GM21737 (cell line): ENCODE results near the gene COL8A1.
"Not testable (repeated sequence)": the region's sequence is repeated elsewhere in the genome, so short reads cannot be mapped to it uniquely, and the experiment has no call there.

ENCODE experiments used
- ATAC-seq: cut with Tn5 transposase; IDR thresholded peaks from one replicate; pipeline ENCODE4 v1.9.1; 2021; ENCODE audit warnings: mild to moderate bottlenecking, moderate library complexity; ENCODE audit not compliant: unreplicated experiment

The COL8A1 gene

GRCh38 chr3:99638167-99638948 lies at the start of gene COL8A1:
Gene COL8A1 (plus strand): TSS chr3:99638594. CDS start chr3:99790683, 152,089 bp downstream.
- ATAC-seq, result no peak

- not testable (repeated sequence) for ATAC-seq
Measured at GRCh38 chr3:99589168-99589567, 49.2 kb upstream of the COL8A1 start.

DNA sequence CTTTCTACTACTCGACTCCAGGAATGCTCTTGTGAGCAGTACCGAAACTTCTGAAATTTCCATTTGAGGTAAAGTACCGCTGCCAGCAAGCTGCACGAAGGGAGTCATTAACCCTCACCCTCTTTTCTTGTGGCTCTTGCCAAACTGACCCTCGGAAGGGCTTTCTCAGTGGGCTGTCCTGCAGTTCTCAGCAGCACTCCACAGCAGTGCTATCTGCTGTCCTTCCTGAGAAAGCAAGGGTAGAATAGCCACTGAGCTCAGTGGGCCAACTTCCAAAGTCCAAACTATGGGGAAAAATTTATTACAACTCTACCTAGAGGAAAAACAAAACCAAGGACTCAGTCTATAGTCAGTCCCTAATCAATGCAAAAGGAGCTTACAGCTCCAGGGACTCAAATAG lies 38.5 kb upstream of the COL8A1 start:
- ATAC-seq, result no peak

DNA sequence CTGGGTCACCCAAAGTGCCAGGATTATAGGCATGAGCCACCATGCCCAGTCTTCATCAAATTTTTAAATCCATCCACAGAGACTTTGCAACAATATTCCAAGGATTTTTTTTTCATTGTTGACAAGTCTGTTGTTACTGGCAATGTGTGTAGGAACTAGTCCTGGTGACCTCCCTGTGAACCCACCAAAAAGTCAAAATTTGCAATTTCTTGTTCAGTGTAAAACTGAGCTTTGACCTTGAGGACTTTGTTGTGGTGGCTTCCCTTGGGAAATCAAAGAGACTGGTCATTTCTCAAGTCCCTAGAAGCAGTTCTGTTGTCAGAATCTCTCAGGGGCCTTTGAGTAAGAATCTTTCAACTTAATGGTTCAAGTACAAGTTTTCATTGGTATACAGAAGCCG lies 36.9 kb upstream of the COL8A1 start:
- no peak for ATAC-seq

DNA sequence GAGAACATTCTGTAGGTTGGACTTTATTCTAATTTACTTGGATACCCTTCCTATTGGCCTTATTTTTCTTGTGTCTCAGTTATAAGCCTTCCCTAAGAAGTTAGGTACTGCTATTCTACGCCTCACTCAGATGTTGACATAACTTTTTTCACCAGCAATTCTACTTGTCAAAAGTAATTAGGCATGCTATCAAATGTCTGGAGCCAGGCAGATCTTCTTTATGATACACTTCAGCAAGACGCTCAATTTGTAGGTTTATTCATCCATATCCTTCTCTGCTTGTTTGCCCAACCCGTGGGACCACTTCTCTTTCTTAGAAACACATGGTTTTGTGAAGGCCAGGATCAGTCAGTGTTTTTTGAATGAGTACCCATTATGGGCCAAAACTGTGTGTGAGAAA lies 36.2 kb upstream of the COL8A1 start:
- no peak for ATAC-seq

DNA sequence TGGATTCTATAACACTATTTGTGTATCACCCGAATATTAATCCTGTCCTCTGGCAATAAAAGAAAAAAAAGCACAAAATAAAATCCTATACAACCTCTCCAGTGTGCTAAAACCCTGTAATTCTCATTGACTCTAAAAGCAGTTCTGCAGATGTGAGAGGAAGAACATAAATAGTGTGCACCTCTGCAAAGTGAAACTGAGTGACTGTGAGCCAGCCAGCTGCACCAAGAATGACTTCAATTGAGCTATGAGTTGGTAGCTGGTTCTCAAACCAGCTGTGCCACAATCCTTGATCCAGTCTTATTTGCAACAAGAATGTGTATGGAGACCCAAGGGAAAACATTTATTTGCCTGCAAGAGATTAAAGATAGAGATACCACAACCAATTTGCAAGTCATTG lies 31.2 kb upstream of the COL8A1 start:
- no peak for ATAC-seq

GRCh38 chr3:99614768-99615167 lies 23.6 kb upstream of the COL8A1 start:
- no peak for ATAC-seq

DNA sequence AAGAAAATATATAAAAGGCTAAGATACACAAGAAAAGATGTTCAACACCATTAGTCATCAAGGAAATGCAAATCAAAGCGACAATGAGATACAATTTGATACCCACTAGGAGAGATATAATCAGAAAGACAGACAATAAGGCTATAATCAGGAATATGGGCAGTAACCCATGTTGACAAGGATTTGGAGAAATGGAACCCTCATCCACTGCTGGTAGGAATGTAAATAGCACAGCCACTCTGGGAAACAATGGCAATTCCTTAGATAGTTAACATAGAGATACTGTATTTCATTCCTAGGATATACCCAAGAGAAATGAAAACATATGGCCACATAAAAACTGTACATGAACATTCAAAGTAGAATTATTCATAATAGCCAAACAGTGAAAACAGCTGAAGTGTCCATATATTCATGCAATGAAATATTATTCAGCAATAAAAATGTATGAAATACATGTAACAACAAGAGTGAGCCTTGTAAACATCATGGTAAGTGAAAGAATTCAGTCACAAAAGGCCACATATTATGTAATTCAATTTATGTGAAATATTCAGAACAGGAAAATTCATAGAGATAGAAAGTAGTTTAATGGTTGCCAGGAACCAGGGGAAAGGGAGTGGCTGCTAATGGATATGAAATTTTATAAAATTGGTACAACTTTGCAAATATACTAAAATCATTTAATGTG lies 18.2 kb upstream of the COL8A1 start:
- no peak for ATAC-seq

GRCh38 chr3:99620976-99621375 lies 17.4 kb upstream of the COL8A1 start:
- ATAC-seq, result no peak

- ATAC-seq, result no peak
Measured at GRCh38 chr3:99624496-99625236, 13.7 kb upstream of the COL8A1 start.

DNA sequence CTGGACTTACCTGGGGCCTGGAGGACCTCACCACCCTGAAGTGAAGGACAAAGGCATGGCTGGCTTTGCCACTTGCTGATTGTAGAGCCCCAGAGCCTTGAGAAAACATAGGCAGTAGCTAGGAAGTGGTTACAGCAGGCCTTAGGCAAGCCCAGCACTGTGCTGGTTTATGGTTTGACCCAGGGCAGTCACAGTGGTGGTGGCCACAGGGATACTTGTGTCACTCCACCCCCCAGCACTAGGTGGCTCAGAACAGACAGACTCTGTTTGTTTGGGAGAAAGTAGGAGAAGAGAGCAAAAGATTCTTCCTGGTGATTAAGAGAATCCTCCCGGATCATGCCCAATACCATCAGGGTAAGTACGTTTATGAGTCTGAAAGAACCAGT lies 13.2 kb upstream of the COL8A1 start:
- no peak for ATAC-seq

- ATAC-seq, result no peak
Measured at GRCh38 chr3:99625643-99626416, 12.6 kb upstream of the COL8A1 start.

- no peak for ATAC-seq
Measured at GRCh38 chr3:99626417-99626788, 12.0 kb upstream of the COL8A1 start.

- no peak for ATAC-seq
Measured at GRCh38 chr3:99627062-99627826, 11.2 kb upstream of the COL8A1 start.

DNA sequence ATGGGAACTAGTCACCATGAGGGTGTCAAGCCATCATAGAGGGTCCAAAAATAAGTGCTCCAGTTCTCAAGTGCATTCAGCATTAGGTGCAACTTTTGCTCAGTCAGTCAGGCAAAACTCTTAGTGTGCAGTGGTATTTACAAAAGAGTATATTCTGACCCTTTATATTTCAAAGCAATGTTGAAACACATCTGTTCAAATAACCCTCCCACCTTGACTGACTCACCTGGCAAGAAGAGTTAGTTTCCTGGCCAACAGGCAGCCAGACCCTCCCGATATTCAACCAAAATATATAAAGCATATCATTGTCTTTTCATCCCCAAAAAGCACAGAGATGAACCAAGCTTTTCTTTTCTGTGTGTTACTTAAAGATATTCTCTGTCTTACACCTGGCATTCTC lies 7.6 kb upstream of the COL8A1 start:
- ATAC-seq, result no peak

GRCh38 chr3:99633887-99634558 lies 4.4 kb upstream of the COL8A1 start:
- ATAC-seq, result no peak

DNA sequence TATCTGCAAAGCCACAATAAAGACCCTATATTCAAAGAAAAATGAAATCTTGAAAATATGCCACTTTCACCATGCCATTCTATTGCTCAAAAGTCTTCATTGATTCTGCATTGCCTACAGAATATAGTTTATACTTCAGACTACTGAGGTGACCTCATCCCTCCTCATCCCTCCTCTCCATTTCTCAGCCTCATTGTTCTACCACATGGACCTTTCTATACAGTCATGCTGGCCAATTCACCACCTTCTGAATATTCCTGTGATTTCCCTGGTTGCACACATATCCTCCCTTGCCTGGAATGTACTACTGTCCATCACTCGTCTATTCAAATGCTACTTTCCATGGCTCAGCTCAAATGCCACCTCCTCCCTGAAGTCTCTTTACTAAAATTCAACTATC lies 3.5 kb upstream of the COL8A1 start:
- no peak for ATAC-seq

- no peak for ATAC-seq
Measured at GRCh38 chr3:99635348-99635747, 3.0 kb upstream of the COL8A1 start.

DNA sequence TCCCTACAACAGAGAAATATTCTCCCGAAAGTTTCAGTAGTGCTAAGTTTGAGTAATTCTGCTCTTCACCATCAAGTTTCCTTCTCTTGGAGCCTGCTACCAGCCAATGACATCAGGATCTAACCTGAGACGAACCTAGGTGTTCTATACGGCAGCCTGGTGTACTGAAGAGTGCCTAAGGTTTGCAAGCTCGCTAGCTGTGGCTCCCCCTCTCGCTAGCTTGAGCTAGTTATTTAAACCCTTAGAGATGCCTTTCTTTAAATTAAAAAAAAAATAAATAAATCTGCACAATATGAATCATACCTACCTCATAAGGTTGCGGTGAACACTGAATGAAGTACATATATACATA lies 1.4 kb upstream of the COL8A1 start:
- ATAC-seq, result no peak
